HepG2 (cell line): ENCODE data around the gene TMEM80. TPM values are rescaled to one million over a fixed set of nuclear protein-coding genes. Genes with fewer than 3 reads are reported as not detected.

Experiments
- AHR ChIP-seq: IDR thresholded peaks from 2 replicates; pipeline ENCODE4 v1.6.1; 2018; ENCODE audit warnings: missing genetic modification reagents, missing compliant biosample characterization
- CTCF ChIP-seq: sonication (generic); formaldehyde crosslinking; IDR thresholded peaks from 2 replicates; pipeline ENCODE4 v1.5.0; 2020; ENCODE audit warnings: mild to moderate bottlenecking, missing genetic modification reagents, moderate library complexity
- E2F1 ChIP-seq: sonication (generic); formaldehyde crosslinking; IDR thresholded peaks from 2 replicates; pipeline ENCODE4 v1.5.0; 2020; ENCODE audit warnings: missing genetic modification reagents
- EZH2 ChIP-seq: conservative IDR thresholded peaks from 2 replicates; pipeline ENCODE4 v1.6.1; 2012; ENCODE audit warnings: mild to moderate bottlenecking, low read depth, low read length, moderate library complexity
- FOXO1 ChIP-seq: sonication (generic); formaldehyde crosslinking; IDR thresholded peaks from 2 replicates; pipeline ENCODE4 v1.4.0; 2020; ENCODE audit warnings: missing genetic modification reagents
- HNRNPUL1 ChIP-seq: fragments of 200-400 bp; formaldehyde crosslinking; IDR thresholded peaks from 2 replicates; pipeline ENCODE4 v1.6.1; 2017; ENCODE audit warnings: low read depth, mild to moderate bottlenecking, low read length, moderate library complexity
- HOXA9 ChIP-seq: sonication (generic); formaldehyde crosslinking; IDR thresholded peaks from 2 replicates; pipeline ENCODE4 v1.8.1; 2022; ENCODE audit warnings: missing genetic modification reagents, mild to moderate bottlenecking, moderate library complexity, borderline replicate concordance
- KAT7 ChIP-seq: IDR thresholded peaks from 2 replicates; pipeline ENCODE4 v1.6.1; 2018; ENCODE audit warnings: borderline replicate concordance, missing compliant biosample characterization
- MAFK ChIP-seq, 2 experiments: IDR thresholded peaks in 1 of 2; conservative IDR thresholded peaks in 1 of 2; 2 replicates each; pipeline ENCODE4 v1.6.1; 2011; ENCODE audit warnings: improper control_type of control experiment in 2 of 2, low read length in 2 of 2
- MLX ChIP-seq: IDR thresholded peaks from 2 replicates; pipeline ENCODE4 v1.6.1; 2016
- ONECUT2 ChIP-seq: sonication (generic); formaldehyde crosslinking; IDR thresholded peaks from 2 replicates; pipeline ENCODE4 v1.4.0; 2020; ENCODE audit warnings: missing genetic modification reagents
- RCOR2 ChIP-seq: IDR thresholded peaks from 2 replicates; pipeline ENCODE4 v1.6.1; 2016; ENCODE audit warnings: missing biosample characterization, missing genetic modification reagents
- THAP11 ChIP-seq: IDR thresholded peaks from 2 replicates; pipeline ENCODE4 v1.6.1; 2016; ENCODE audit warnings: missing biosample characterization, missing genetic modification reagents
- ZBTB20 ChIP-seq: sonication (generic); formaldehyde crosslinking; IDR thresholded peaks from 2 replicates; pipeline ENCODE4 v1.8.1; 2023; ENCODE audit warnings: missing genetic modification reagents, low read depth, mild to moderate bottlenecking, borderline replicate concordance
- ZBTB7A ChIP-seq: sonication (generic); formaldehyde crosslinking; IDR thresholded peaks from 2 replicates; pipeline ENCODE4 v1.8.0; 2022; ENCODE audit warnings: mild to moderate bottlenecking, missing genetic modification reagents
- ZC3H4 ChIP-seq: sonication (generic); formaldehyde crosslinking; IDR thresholded peaks from 2 replicates; pipeline ENCODE4 v1.4.0; 2020; ENCODE audit warnings: missing genetic modification reagents, borderline replicate concordance
- ZFP62 ChIP-seq: sonication (generic); formaldehyde crosslinking; IDR thresholded peaks from 2 replicates; pipeline ENCODE4 v1.4.0; 2020; ENCODE audit warnings: missing genetic modification reagents
- ZNF101 ChIP-seq: sonication (generic); formaldehyde crosslinking; IDR thresholded peaks from 2 replicates; pipeline ENCODE4 v1.4.0; 2020; ENCODE audit warnings: mild to moderate bottlenecking, low read depth, missing genetic modification reagents, borderline replicate concordance
- ZNF563 ChIP-seq: sonication (generic); formaldehyde crosslinking; IDR thresholded peaks from 2 replicates; pipeline ENCODE4 v1.8.0; 2022; ENCODE audit warnings: mild to moderate bottlenecking, moderate library complexity, missing genetic modification reagents
- ZNF629 ChIP-seq: sonication (generic); formaldehyde crosslinking; conservative IDR thresholded peaks from 2 replicates; pipeline ENCODE4 v1.5.0; 2020; ENCODE audit warnings: missing genetic modification reagents
- ZNF724P ChIP-seq: sonication (generic); formaldehyde crosslinking; IDR thresholded peaks from 2 replicates; pipeline ENCODE4 v1.8.0; 2022; ENCODE audit warnings: missing genetic modification reagents, borderline replicate concordance
- ZNF749 ChIP-seq: sonication (generic); formaldehyde crosslinking; IDR thresholded peaks from 2 replicates; pipeline ENCODE4 v1.8.0; 2022; ENCODE audit warnings: mild to moderate bottlenecking, missing genetic modification reagents, moderate library complexity, borderline replicate concordance
- ZNF790 ChIP-seq: sonication (generic); formaldehyde crosslinking; IDR thresholded peaks from 2 replicates; pipeline ENCODE4 v1.8.0; 2022; ENCODE audit warnings: missing genetic modification reagents, mild to moderate bottlenecking, borderline replicate concordance
- ZNF883 ChIP-seq: sonication (generic); formaldehyde crosslinking; IDR thresholded peaks from 2 replicates; pipeline ENCODE4 v1.5.1; 2020; ENCODE audit warnings: mild to moderate bottlenecking, missing genetic modification reagents; ENCODE audit errors: not compliant biosample characterization
- polyA plus RNA-seq, 8 experiments: library from polyadenylated mRNA; depleted of rRNA in 3 of 8; stranded (reverse) in 7 of 8; unstranded in 1 of 8; fragments of >200 nt; fragmentation: Illumina TruSeq in 4 of 8; extraction: Trizol in 4 of 8; gene quantifications; 2 replicates each; pipeline versions ENCODE4 v1.2.1 to v1.2.3, GENCODE V29; 2011 to 2016; ENCODE audit warnings: low read depth in 4 of 8, missing spikeins in 1 of 8, mixed read lengths in 1 of 8; ENCODE audit not compliant: insufficient read depth in 1 of 8
- total RNA-seq, 5 experiments: library from RNA; depleted of rRNA; stranded (reverse); fragments of >200 nt; fragmentation: Illumina TruSeq; extraction: Trizol; gene quantifications; 2 replicates each; pipeline ENCODE4 v1.2.3, GENCODE V29; 2016; ENCODE audit warnings: low read depth in 1 of 5
- TF ChIP-seq, protein P1 (sequence below): sonication (generic); formaldehyde crosslinking; IDR thresholded peaks from 2 replicates; pipeline ENCODE4 v1.8.0; 2022; ENCODE audit warnings: missing genetic modification reagents, mild to moderate bottlenecking, borderline replicate concordance
- TF ChIP-seq, protein P2 (sequence below): sonication (generic); formaldehyde crosslinking; IDR thresholded peaks from 2 replicates; pipeline ENCODE4 v1.4.0; 2020; ENCODE audit warnings: mild to moderate bottlenecking, missing genetic modification reagents

The TMEM80 gene
- total and polyA plus RNA-seq, 2 of the 13 experiments (the other 11 are each of a cell fraction or from before 2014, with no cell fraction given): 5.6 to 17.1 TPM

GRCh38 chr11:705646-706438, 10.2 kb downstream of the TMEM80 start, which contains the start of gene EPS8L2 (continued):
- TF ChIP-seq CTCF (CRISPR knock-in tag): no peak
- no peak for TF ChIP-seq HNRNPUL1
- TF ChIP-seq E2F1 (CRISPR knock-in tag): 0 out of 2 replicates have a peak, but pooled peaks have one; percentile 45
- TF ChIP-seq ZNF629 (CRISPR knock-in tag): 0 out of 2 replicates have a peak, but pooled peaks have one; percentile 7
- TF ChIP-seq MAFK (conservative IDR thresholded peaks at IDR 0.05 in 1 of 2, IDR thresholded peaks at IDR 0.05 in 1 of 2; ENCODE audit: low read length in 2 of 2): no peak
- TF ChIP-seq ZBTB20: no peak
- TF ChIP-seq ZC3H4 (CRISPR knock-in tag): peak; percentile 62; the same call in 1 of the 2 replicates
- TF ChIP-seq, protein P1, sequence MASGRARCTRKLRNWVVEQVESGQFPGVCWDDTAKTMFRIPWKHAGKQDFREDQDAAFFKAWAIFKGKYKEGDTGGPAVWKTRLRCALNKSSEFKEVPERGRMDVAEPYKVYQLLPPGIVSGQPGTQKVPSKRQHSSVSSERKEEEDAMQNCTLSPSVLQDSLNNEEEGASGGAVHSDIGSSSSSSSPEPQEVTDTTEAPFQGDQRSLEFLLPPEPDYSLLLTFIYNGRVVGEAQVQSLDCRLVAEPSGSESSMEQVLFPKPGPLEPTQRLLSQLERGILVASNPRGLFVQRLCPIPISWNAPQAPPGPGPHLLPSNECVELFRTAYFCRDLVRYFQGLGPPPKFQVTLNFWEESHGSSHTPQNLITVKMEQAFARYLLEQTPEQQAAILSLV (CRISPR knock-in tag): no peak
- TF ChIP-seq ZNF883: no peak
- TF ChIP-seq, protein P2, sequence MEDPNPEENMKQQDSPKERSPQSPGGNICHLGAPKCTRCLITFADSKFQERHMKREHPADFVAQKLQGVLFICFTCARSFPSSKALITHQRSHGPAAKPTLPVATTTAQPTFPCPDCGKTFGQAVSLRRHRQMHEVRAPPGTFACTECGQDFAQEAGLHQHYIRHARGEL (CRISPR knock-in tag): no peak
- 0 out of 2 replicates have a peak, but pooled peaks have one; percentile 6 for TF ChIP-seq ZNF790 (CRISPR knock-in tag)
- no peak for TF ChIP-seq THAP11 (CRISPR knock-in tag)
- no peak for TF ChIP-seq ZNF724P
- TF ChIP-seq ZNF101 (CRISPR knock-in tag): no peak
- TF ChIP-seq ZNF563: no peak
- TF ChIP-seq EZH2: no peak
- TF ChIP-seq ZFP62 (CRISPR knock-in tag): no peak
- TF ChIP-seq RCOR2 (CRISPR knock-in tag): no peak
- no peak for TF ChIP-seq AHR
- TF ChIP-seq ZNF749 (CRISPR knock-in tag): 0 out of 2 replicates have a peak, but pooled peaks have one; percentile 50
- no peak for TF ChIP-seq ONECUT2
- no peak for TF ChIP-seq ZBTB7A (CRISPR knock-in tag)
- TF ChIP-seq MLX: no peak
- no peak for TF ChIP-seq KAT7 (CRISPR knock-in tag)
- TF ChIP-seq FOXO1 (CRISPR knock-in tag): peak; percentile 7; the same call in 1 of the 2 replicates
- no peak; the same call in 1 of the 2 replicates for TF ChIP-seq HOXA9
